HepG2 (cell line): ENCODE measurements around the gene PTPRCAP. TPM values are rescaled to one million over a fixed set of nuclear protein-coding genes. Genes with fewer than 3 reads are reported as not detected.

Experiments
- GATA4 ChIP-seq: sonication (generic); IDR thresholded peaks from 2 replicates; pipeline ENCODE4 v1.6.1; 2016; ENCODE audit warnings: antibody characterized with exemption, low read depth, borderline replicate concordance
- HNF4G ChIP-seq, 2 experiments: sonication (generic) in 1 of 2; formaldehyde crosslinking in 1 of 2; IDR thresholded peaks; 2 replicates each; pipeline versions ENCODE4 v1.4.0 to v1.6.1; 2011 to 2020; ENCODE audit warnings: borderline replicate concordance in 2 of 2, low read depth in 2 of 2, mild to moderate bottlenecking in 2 of 2, low read length in 1 of 2, missing genetic modification reagents in 1 of 2, moderate library complexity in 1 of 2
- NFE2L2 ChIP-seq: fragments of 150-350 bp; IDR thresholded peaks from 2 replicates; pipeline ENCODE4 v1.6.1; 2014; ENCODE audit warnings: low read length
- SALL2 ChIP-seq: sonication (generic); formaldehyde crosslinking; IDR thresholded peaks from 2 replicates; pipeline ENCODE4 v1.8.1; 2023; ENCODE audit warnings: mild to moderate bottlenecking, missing genetic modification reagents, inconsistent platforms
- SIX1 ChIP-seq: sonication (generic); formaldehyde crosslinking; IDR thresholded peaks from 2 replicates; pipeline ENCODE4 v1.4.0; 2020; ENCODE audit warnings: missing genetic modification reagents, borderline replicate concordance
- YEATS2 ChIP-seq: sonication (generic); formaldehyde crosslinking; IDR thresholded peaks from 2 replicates; pipeline ENCODE4 v1.4.0; 2020; ENCODE audit warnings: missing genetic modification reagents, borderline replicate concordance
- ZNF12 ChIP-seq: sonication (generic); formaldehyde crosslinking; IDR thresholded peaks from 2 replicates; pipeline ENCODE4 v1.5.0; 2020; ENCODE audit warnings: missing genetic modification reagents
- ZNF614 ChIP-seq: IDR thresholded peaks from 2 replicates; pipeline ENCODE4 v1.6.1; 2018; ENCODE audit warnings: missing biosample characterization, missing genetic modification reagents, inconsistent platforms, borderline replicate concordance
- ZNF790 ChIP-seq: sonication (generic); formaldehyde crosslinking; IDR thresholded peaks from 2 replicates; pipeline ENCODE4 v1.8.0; 2022; ENCODE audit warnings: missing genetic modification reagents, mild to moderate bottlenecking, borderline replicate concordance
- polyA plus RNA-seq, 8 experiments: library from polyadenylated mRNA; depleted of rRNA in 3 of 8; stranded (reverse) in 7 of 8; unstranded in 1 of 8; fragments of >200 nt; fragmentation: Illumina TruSeq in 4 of 8; extraction: Trizol in 4 of 8; gene quantifications; 2 replicates each; pipeline versions ENCODE4 v1.2.1 to v1.2.3, GENCODE V29; 2011 to 2016; ENCODE audit warnings: low read depth in 4 of 8, missing spikeins in 1 of 8, mixed read lengths in 1 of 8; ENCODE audit not compliant: insufficient read depth in 1 of 8
- total RNA-seq, 5 experiments: library from RNA; depleted of rRNA; stranded (reverse); fragments of >200 nt; fragmentation: Illumina TruSeq; extraction: Trizol; gene quantifications; 2 replicates each; pipeline ENCODE4 v1.2.3, GENCODE V29; 2016; ENCODE audit warnings: low read depth in 1 of 5
- TF ChIP-seq, protein P1 (sequence below): IDR thresholded peaks from 2 replicates; pipeline ENCODE4 v1.6.1; 2016
- TF ChIP-seq, protein P2 (sequence below): sonication (generic); formaldehyde crosslinking; IDR thresholded peaks from 2 replicates; pipeline ENCODE4 v1.5.0; 2020; ENCODE audit warnings: mild to moderate bottlenecking, missing genetic modification reagents
- TF ChIP-seq, protein P3 (sequence below): IDR thresholded peaks from 2 replicates; pipeline ENCODE4 v1.6.1; 2016; ENCODE audit warnings: mild to moderate bottlenecking
- TF ChIP-seq, protein P4 (sequence below): sonication (generic); formaldehyde crosslinking; conservative IDR thresholded peaks from 2 replicates; pipeline ENCODE4 v1.4.0; 2020; ENCODE audit warnings: missing genetic modification reagents
- TF ChIP-seq, protein P5 (sequence below): sonication (generic); formaldehyde crosslinking; IDR thresholded peaks from 2 replicates; pipeline ENCODE4 v1.5.0; 2020; ENCODE audit warnings: mild to moderate bottlenecking, missing genetic modification reagents, borderline replicate concordance
- TF ChIP-seq, protein P6 (sequence below): fragments of 450-650 bp; IDR thresholded peaks from 2 replicates; pipeline ENCODE4 v1.6.1; 2016

The PTPRCAP gene
- total and polyA plus RNA-seq, 2 of the 13 experiments (the other 11 are each of a cell fraction or from before 2014, with no cell fraction given), result 0.60 to 0.70 TPM

- TF ChIP-seq, protein P1, sequence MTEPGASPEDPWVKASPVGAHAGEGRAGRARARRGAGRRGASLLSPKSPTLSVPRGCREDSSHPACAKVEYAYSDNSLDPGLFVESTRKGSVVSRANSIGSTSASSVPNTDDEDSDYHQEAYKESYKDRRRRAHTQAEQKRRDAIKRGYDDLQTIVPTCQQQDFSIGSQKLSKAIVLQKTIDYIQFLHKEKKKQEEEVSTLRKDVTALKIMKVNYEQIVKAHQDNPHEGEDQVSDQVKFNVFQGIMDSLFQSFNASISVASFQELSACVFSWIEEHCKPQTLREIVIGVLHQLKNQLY, result peak; percentile 92
- peak; percentile 97 for TF ChIP-seq YEATS2
- TF ChIP-seq NFE2L2, result no peak
- TF ChIP-seq, protein P2, sequence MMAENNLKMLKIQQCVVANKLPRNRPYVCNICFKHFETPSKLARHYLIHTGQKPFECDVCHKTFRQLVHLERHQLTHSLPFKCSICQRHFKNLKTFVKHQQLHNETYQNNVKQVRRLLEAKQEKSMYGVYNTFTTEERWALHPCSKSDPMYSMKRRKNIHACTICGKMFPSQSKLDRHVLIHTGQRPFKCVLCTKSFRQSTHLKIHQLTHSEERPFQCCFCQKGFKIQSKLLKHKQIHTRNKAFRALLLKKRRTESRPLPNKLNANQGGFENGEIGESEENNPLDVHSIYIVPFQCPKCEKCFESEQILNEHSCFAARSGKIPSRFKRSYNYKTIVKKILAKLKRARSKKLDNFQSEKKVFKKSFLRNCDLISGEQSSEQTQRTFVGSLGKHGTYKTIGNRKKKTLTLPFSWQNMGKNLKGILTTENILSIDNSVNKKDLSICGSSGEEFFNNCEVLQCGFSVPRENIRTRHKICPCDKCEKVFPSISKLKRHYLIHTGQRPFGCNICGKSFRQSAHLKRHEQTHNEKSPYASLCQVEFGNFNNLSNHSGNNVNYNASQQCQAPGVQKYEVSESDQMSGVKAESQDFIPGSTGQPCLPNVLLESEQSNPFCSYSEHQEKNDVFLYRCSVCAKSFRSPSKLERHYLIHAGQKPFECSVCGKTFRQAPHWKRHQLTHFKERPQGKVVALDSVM (CRISPR knock-in tag), result peak; percentile 76
- peak; percentile 78; the same call in 1 of the 2 replicates for TF ChIP-seq SALL2
- TF ChIP-seq, protein P3, sequence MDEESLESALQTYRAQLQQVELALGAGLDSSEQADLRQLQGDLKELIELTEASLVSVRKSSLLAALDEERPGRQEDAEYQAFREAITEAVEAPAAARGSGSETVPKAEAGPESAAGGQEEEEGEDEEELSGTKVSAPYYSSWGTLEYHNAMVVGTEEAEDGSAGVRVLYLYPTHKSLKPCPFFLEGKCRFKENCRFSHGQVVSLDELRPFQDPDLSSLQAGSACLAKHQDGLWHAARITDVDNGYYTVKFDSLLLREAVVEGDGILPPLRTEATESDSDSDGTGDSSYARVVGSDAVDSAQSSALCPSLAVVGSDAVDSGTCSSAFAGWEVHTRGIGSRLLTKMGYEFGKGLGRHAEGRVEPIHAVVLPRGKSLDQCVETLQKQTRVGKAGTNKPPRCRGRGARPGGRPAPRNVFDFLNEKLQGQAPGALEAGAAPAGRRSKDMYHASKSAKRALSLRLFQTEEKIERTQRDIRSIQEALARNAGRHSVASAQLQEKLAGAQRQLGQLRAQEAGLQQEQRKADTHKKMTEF (CRISPR knock-in tag), result peak; percentile 90
- TF ChIP-seq, protein P4, sequence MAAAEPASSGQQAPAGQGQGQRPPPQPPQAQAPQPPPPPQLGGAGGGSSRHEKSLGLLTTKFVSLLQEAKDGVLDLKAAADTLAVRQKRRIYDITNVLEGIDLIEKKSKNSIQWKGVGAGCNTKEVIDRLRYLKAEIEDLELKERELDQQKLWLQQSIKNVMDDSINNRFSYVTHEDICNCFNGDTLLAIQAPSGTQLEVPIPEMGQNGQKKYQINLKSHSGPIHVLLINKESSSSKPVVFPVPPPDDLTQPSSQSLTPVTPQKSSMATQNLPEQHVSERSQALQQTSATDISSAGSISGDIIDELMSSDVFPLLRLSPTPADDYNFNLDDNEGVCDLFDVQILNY (CRISPR knock-in tag), result peak; percentile 86
- TF ChIP-seq ZNF614 (CRISPR knock-in tag), result peak; percentile 40; the same call in 1 of the 2 replicates
- TF ChIP-seq, protein P5, sequence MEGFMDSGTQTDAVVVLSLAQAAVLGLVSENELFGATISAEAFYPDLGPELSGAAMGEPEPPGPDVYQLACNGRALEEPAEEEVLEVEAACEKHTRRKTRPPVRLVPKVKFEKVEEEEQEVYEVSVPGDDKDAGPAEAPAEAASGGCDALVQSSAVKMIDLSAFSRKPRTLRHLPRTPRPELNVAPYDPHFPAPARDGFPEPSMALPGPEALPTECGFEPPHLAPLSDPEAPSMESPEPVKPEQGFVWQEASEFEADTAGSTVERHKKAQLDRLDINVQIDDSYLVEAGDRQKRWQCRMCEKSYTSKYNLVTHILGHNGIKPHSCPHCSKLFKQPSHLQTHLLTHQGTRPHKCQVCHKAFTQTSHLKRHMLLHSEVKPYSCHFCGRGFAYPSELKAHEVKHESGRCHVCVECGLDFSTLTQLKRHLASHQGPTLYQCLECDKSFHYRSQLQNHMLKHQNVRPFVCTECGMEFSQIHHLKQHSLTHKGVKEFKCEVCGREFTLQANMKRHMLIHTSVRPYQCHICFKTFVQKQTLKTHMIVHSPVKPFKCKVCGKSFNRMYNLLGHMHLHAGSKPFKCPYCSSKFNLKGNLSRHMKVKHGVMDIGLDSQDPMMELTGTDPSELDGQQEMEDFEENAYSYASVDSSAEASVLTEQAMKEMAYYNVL (CRISPR knock-in tag), result peak; percentile 83; the same call in 1 of the 2 replicates
- no peak for TF ChIP-seq GATA4
- peak; percentile 28; the same call in 1 of the 2 replicates for TF ChIP-seq ZNF790 (CRISPR knock-in tag)
- TF ChIP-seq, protein P6, sequence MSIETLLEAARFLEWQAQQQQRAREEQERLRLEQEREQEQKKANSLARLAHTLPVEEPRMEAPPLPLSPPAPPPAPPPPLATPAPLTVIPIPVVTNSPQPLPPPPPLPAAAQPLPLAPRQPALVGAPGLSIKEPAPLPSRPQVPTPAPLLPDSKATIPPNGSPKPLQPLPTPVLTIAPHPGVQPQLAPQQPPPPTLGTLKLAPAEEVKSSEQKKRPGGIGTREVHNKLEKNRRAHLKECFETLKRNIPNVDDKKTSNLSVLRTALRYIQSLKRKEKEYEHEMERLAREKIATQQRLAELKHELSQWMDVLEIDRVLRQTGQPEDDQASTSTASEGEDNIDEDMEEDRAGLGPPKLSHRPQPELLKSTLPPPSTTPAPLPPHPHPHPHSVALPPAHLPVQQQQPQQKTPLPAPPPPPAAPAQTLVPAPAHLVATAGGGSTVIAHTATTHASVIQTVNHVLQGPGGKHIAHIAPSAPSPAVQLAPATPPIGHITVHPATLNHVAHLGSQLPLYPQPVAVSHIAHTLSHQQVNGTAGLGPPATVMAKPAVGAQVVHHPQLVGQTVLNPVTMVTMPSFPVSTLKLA, result peak; percentile 99
- no peak for TF ChIP-seq SIX1 (CRISPR knock-in tag)
- TF ChIP-seq ZNF12 (CRISPR knock-in tag), result no peak
- TF ChIP-seq HNF4G (IDR thresholded peaks at IDR 0.05; ENCODE audit: borderline replicate concordance, low read depth, low read length), result no peak; the same call in 1 of the 2 replicates
- TF ChIP-seq HNF4G (CRISPR knock-in tag; IDR thresholded peaks at IDR 0.05; ENCODE audit: borderline replicate concordance, low read depth), result no peak
Observed at GRCh38 chr11:67391304-67392182, 45.9 kb downstream of the PTPRCAP start, which contains the start of gene RAD9A (continued).
